GM21786 (cell line): ENCODE data around the gene FRK.
"Not testable (repeated sequence)": the region's sequence is repeated elsewhere in the genome, so short reads cannot be mapped to it uniquely, and the experiment has no call there.

Experiments used
- ATAC-seq: cut with Tn5 transposase; IDR thresholded peaks from one replicate; pipeline ENCODE4 v1.9.1; 2021; ENCODE audit not compliant: unreplicated experiment

FRK gene

GRCh38 chr6:116078522-116078921 is 17.8 kb upstream of the FRK start:
- ATAC-seq: no peak

- ATAC-seq: no peak
Measured at GRCh38 chr6:116074732-116075390, 14.2 kb upstream of the FRK start.

GRCh38 chr6:116073765-116074440 is 13.2 kb upstream of the FRK start:
- ATAC-seq: no peak

GRCh38 chr6:116072368-116072767 is 11.7 kb upstream of the FRK start:
- no peak for ATAC-seq

GRCh38 chr6:116070616-116071389 is 10.1 kb upstream of the FRK start:
- no peak for ATAC-seq

GRCh38 chr6:116070101-116070500 is 9.4 kb upstream of the FRK start:
- ATAC-seq: no peak

GRCh38 chr6:116066789-116067188 is 6.1 kb upstream of the FRK start:
- ATAC-seq: no peak

- ATAC-seq: no peak
Measured at GRCh38 chr6:116064666-116065065, 4.0 kb upstream of the FRK start.

GRCh38 chr6:116062496-116062895 is 1.8 kb upstream of the FRK start:
- no peak for ATAC-seq

GRCh38 chr6:116059713-116060571 is 749 bp downstream of the FRK start:
- peak; percentile 81 for ATAC-seq

GRCh38 chr6:116057766-116058165 is 2.9 kb downstream of the FRK start:
- ATAC-seq: no peak

- ATAC-seq: no peak
Measured at GRCh38 chr6:116055513-116055912, 5.2 kb downstream of the FRK start.

- ATAC-seq: no peak
Measured at GRCh38 chr6:116051244-116051643, 9.4 kb downstream of the FRK start.

GRCh38 chr6:116050737-116051136 is 10.0 kb downstream of the FRK start:
- ATAC-seq: no peak

- no peak for ATAC-seq
Measured at GRCh38 chr6:116049321-116049720, 11.4 kb downstream of the FRK start.

- ATAC-seq: peak; percentile 95
Measured at GRCh38 chr6:116047173-116047933, 13.3 kb downstream of the FRK start.

- ATAC-seq: no peak
Measured at GRCh38 chr6:116046737-116047136, 14.0 kb downstream of the FRK start.

GRCh38 chr6:116046272-116046671 is 14.4 kb downstream of the FRK start:
- ATAC-seq: not testable (repeated sequence)

- ATAC-seq: no peak
Measured at GRCh38 chr6:116041934-116042333, 18.8 kb downstream of the FRK start.

- ATAC-seq: no peak
Measured at GRCh38 chr6:116040993-116041392, 19.7 kb downstream of the FRK start.
